Measurements from ENCODE around the gene FAF1. TPM values are rescaled to one million over a fixed set of nuclear protein-coding genes. Genes with fewer than 3 reads are reported as not detected.

FAF1 gene
- total RNA-seq, 1 donor from 2014 or later, result 47.8 TPM

GRCh38 chr1:50502147-50502546 is 457.9 kb downstream of the FAF1 start:
- DNase-seq (ENCODE audit: low spot score), result no peak

GRCh38 chr1:50497007-50497406 is 463.1 kb downstream of the FAF1 start:
- DNase-seq (ENCODE audit: low spot score), result no peak

- no peak for DNase-seq (ENCODE audit: low spot score)
Measured at GRCh38 chr1:50493710-50494109, 466.4 kb downstream of the FAF1 start.

DNA sequence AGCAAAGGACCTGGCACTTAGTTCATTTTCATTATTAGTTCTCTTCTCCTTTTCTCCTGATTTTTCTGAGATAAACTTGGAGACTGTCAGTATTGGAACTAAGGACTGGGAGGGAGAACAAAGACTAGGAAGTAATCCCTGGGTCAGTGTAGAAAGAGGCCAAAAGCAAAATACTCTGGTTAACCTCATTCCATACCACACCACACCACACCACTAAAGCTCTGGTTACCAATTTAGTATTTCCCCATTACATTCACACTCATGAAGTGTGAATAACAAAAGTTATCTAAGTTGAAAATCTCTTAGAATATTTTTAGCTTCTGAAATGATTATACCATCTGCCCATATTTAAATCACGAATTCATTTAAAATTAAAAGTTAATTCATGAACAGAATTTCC is 467.9 kb downstream of the FAF1 start:
- no peak for DNase-seq (ENCODE audit: low spot score)

- no peak for DNase-seq (ENCODE audit: low spot score)
Measured at GRCh38 chr1:50491142-50491541, 468.9 kb downstream of the FAF1 start.

DNA sequence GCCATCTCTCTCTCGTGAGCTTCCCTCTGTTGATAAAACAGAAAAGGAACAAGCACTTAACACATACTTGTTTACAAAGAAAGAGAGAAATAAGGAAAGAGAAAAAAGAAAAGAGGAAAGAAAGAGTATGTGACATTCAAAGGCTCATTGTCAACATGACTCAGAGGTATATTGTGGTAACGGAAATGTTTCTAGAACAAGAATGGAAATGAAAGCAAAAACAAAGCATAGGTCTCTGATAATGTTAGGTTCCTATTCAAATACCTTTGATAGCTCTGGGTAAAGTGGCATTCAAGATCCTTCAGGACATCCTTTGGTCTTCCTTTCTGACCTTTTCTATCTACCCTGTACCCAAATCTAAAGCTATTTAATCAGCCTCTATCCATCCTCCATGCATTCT is 469.4 kb downstream of the FAF1 start:
- no peak for DNase-seq (ENCODE audit: low spot score)

DNA sequence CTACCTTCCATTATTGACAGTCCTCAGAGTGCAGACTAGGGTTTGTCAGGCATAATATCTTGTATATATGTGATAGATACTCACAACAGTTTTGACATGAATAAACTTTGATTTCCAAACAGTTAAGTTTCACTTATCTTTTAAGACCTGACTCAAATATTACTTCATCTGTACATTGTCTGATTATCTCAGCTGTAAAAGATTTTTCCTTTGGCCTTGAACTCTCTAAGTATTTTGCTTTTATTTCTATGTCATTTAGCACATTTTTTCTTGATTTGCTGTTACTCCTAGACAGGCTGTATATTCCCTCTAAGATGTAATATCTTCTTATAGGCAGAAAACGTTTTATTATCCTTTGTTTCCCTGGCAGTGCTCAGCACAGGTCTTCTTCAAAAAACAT is 471.2 kb downstream of the FAF1 start:
- no peak for DNase-seq (ENCODE audit: low spot score)

DNA sequence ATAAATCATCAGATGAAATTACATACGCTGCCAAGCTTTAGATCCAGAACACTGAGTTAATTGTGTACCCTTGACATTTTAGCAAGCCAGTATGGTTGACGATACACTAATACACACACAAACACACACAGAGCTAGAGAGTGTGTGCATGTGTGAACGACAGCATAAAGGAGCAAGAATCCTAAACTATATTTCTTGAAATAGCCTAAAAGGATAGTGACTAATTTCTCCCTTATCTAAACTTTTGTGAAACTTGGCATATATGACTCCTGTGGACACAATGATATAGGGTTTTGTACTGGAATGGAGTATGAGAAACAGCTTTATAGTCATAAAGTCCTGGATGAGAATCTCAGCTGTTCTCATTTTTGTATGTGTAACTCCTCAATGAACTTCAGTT is 471.7 kb downstream of the FAF1 start:
- no peak for DNase-seq (ENCODE audit: low spot score)

DNA sequence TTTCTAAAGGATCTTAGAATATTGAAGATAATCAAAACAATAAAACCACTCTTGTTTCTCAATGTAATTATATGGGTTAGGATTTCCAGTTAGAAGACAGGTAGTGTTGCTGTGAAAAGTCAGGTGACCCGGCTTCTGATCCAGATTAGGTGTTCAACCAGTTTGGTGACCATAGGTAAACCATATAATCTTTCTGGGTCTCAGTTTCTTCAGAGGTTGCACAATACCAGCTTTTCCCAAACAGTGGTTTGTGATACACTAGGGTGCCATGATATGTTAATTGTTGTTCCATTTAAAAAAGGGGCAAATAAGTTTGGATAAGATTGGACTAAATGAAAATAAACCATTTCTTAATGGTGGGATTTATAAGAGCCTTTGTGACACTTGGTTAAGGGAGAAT is 472.3 kb downstream of the FAF1 start:
- DNase-seq (ENCODE audit: low spot score), result no peak

DNA sequence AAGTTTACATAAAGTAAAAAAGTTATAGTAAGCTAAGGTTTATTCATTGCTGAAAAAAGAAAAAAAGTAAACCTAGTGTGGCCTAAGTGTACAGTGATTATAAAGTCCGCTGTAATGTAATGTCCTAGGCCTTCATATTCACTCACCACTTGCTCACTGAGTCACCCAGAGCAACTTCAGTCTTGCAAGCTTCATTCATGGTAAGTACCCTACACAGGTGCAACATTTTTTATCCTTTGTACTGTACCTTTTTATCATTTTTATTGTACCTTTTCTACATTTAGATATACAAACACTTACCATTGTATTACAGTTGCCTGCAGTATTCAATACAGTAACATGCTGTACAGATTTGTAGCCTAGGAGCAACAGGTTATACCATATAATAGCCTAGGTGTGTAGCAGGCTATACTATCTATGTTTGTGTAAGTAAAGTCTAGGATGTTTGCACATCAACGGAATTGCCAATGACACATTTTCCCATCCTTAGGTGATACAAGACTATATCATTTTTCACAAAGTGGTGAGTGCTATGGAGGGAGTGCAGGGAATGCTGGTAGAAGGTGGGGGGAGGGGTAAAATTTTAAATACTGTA is 478.8 kb downstream of the FAF1 start:
- no peak for DNase-seq (ENCODE audit: low spot score)

DNA sequence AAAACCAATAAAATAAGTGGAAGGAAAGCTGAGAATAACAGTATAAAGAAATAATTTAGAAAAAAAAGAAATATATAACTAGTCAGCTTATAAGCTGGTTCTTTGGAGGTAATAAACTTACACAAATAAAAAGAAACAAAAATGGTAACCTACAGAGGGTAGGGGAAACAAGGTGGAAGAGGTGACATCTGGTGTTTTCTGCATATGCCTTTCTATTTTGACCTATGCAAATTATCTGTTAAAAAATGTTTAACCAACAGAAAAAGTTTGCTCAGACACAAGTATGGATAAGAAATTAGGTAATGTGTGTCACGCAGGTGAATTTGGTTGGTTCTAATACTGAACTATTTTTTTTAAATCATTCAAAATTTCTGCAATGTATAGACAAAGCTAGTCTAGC is 483.3 kb downstream of the FAF1 start:
- no peak for DNase-seq (ENCODE audit: low spot score)

DNA sequence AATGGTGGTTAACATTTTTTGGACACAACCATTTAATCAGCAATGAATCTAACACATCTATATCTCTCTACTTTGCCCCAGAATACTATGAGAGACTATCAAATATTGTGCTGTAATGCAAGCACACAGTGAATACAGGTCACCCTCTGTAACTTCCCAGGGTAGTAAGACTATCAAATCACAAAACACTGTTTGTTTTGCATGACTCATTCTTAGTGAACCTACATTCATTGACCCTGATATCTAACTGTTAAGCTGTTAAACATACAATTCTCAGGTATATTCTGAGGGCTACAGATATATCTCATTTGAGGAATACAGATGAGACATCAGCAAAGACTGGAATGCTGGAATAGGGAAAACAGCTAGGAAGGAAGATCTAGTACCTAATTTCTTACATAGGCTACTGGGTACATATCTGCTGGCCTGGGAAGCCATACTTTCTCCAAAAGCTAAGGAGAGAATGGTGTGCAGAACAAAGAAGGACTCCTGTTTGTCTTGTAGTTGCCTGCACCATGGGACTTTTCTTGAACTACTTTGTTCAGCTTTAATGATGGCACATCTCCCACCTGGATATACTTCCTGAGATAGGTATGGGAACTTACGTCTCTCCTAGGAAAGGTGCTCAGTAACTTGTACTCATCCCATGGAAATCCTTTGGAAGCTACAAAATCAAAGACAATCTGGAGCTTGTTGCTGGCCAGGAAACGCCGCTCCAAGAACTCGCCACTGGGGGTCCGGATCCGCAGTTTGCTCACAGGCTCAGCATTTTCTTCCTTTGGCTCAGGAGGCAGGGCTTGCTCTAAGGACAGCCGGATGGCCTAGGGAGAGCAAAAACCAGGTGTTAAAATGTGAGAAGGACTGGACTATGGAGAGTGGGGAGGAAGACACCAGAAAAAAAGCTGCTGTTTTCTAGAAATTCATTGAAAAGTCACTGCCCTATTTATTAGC is 484.9 kb downstream of the FAF1 start:
- no peak for DNase-seq (ENCODE audit: low spot score)

GRCh38 chr1:50473513-50473912 is 486.6 kb downstream of the FAF1 start:
- no peak for DNase-seq (ENCODE audit: low spot score)

- DNase-seq (ENCODE audit: low spot score), result no peak
Measured at GRCh38 chr1:50471967-50472366, 488.1 kb downstream of the FAF1 start.

GRCh38 chr1:50462964-50463363 is 497.1 kb downstream of the FAF1 start:
- DNase-seq (ENCODE audit: low spot score), result no peak

GRCh38 chr1:50458507-50458906 is 501.6 kb downstream of the FAF1 start:
- DNase-seq (ENCODE audit: low spot score), result no peak

GRCh38 chr1:50454911-50455310 is 505.2 kb downstream of the FAF1 start:
- DNase-seq (ENCODE audit: low spot score), result no peak

- DNase-seq (ENCODE audit: low spot score), result no peak
Measured at GRCh38 chr1:50453266-50453665, 506.8 kb downstream of the FAF1 start.

DNA sequence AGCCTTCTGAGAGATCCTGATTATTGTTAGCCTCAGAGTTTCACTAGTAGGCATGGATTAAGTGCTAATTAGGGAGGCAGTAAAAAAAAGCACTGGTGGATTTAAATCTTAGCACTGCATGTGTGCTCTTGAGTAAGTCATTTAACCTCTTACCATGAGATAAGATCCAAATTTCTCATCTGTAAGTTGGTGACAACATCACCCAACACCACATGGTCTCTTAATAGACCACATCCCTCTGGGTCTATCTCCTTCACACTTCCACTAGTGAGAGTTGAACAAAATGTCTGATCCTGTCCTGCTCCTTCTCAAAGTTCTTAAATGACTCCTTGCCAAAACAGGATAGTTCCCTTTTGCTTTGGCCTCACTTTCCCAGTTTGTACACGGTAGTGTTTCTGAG is 507.4 kb downstream of the FAF1 start:
- DNase-seq (ENCODE audit: low spot score), result no peak

GRCh38 chr1:50450861-50451653 is 509.0 kb downstream of the FAF1 start:
- DNase-seq (ENCODE audit: low spot score), result no peak

GRCh38 chr1:50447961-50448360 is 512.1 kb downstream of the FAF1 start:
- DNase-seq (ENCODE audit: low spot score), result no peak

- DNase-seq (ENCODE audit: low spot score), result no peak
Measured at GRCh38 chr1:50441183-50441582, 518.9 kb downstream of the FAF1 start.
